GM21723 (cell line): ENCODE results near the gene CCL11.

Experiments used
- ATAC-seq: cut with Tn5 transposase; IDR thresholded peaks from one replicate; pipeline ENCODE4 v1.9.1; 2021; ENCODE audit warnings: mild to moderate bottlenecking, moderate library complexity; ENCODE audit not compliant: unreplicated experiment

The CCL11 gene

GRCh38 chr17:34285286-34285792, at the start of gene CCL11:
TSS of gene CCL11 (plus strand) at chr17:34285742. CDS start at chr17:34285809, 67 bp downstream.
- no peak for ATAC-seq

GRCh38 chr17:34236281-34236892, 49.2 kb upstream of the CCL11 start:
- no peak for ATAC-seq

DNA sequence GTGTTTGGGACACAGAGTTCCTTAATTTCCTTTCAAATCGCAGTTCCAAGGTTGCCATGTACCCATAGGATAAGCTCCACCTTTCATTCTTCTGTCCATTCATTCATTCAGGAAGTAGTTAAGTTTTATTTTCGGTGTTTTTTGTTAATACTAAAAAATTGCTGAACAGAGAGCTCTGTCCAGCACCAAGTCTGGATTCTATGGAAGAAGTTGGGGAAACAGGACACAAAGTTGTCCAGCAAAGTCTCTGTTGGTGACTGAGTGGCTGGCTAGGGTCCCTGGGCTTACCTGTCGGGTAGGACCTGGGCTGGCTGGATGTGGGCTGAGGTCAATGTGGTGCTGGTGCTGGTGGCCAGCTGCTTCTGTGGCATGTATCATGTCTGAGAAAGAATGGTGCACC, 48.1 kb upstream of the CCL11 start:
- ATAC-seq, result no peak

DNA sequence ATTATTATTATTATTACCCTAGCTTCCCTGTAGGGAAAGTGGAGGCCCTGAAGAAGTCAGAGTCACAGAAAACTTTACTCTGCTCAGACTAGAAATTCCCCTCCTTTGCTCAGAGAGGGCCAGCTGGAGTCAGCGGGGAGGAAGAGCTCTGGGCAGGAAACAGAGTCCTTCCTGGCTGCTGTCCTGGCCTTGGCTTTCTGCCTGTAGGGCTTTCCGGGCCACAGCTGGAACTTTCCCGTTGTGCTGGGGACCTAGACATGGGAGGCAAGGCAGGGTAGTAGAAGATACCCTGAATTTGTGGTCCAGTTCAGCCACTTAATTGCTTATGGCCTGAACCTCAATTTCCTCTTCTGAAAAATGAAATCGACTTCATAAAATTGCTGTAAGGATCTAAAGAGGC, 44.5 kb upstream of the CCL11 start:
- ATAC-seq, result no peak

DNA sequence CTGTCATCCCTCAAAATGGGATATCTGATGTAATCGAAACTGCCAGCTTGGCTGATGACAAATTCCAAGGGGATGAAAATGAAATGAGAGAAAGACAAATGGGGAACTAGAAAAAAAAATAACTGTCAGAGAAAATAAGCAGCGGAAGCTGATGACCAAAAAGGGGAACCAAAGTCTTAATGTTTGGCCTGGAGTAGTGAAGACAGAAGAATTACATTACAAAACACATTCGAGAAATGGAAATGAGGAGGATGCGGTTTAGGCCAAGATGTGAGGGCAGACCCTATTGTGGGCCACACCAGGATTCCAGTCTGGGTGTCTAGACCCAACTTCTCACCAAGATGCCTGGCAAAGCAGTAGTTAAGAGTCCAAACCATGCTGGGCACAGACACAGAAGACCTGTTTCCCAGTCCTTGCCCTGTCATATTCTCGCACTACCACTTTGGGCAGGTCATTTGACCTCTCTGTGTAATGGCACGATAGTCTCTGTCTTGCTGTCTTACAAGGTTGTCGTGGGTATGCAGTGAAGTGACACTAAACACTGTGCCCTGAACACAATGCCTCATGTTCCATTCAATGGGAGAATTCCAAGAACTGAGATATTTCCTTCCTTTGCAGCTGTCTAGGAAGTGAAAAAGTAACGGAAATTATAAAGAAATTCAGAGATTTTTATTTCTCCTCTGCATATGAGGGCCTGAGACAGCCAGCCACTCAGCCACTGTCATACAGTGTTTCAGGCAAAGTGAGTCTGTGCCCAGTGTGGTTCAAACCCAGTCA, 42.8 kb upstream of the CCL11 start:
- ATAC-seq, result no peak

DNA sequence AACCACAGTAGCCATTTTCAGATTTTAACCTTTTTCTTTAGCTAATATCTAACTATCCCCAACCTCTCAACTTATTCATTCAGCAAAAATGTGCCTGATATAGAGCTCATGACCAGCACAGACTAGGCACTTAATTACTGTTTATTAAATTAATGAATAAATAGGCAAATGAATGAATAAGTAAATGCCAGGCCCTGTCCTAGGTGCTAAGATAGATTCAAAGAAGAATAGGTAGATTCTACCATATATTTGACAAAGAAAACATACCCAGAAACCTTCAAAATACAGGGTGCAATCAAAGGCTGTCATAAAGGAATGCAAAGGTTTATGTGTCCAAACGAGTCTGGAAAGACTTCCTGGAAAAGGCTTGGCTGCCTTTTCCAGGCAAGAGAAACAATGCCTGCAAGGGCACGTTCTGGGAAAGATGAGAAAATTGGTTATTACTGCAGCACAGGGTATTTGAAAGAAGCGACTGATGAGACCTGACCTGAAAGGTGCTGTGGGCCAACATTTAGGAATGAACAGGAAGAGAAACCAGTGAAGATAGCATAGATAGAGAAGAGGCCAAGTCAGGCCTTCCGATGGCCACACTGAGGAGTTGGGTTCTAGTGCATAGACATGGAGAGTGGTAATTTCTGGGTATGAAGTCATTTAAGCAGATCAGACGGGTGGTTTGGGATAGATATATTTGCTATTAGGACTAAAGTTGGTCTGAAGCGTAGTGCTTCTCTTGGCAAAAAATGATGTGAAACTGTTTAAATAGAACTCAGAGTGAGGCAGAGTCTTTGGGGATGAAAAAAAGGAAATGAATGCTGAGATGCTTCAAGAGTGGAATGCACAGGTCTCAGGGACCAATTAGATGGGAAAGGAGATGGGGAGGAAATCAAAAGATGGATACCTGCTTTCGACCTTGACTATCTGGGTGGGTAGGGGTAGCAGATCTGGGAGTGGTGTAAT, 41.9 kb upstream of the CCL11 start:
- no peak for ATAC-seq

DNA sequence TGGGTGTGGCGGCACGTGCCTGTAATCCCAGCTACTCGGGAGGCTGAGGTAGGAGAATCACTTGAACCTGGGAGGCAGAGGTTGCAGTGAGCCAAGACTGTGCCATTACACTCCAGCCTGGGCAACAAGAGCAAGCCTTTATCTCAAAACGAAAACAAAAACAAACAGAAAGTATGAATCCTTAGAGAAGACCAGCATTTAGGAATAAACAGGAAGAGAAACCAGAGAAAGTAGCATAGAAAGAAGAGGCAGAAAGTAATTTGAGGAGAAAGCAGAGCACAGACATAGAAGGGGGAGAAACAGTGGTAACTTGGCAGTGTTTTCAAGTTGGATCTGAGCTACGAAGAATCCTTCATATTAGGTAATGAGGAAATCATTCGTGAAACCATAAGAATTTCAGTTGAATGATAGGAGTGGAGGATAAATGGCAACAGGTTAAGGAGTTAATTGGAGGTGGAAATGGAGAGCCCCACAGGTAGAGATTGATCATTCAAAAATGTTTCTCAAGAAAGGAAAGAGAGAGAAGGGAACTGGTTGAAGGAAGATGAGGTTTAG, 40.1 kb upstream of the CCL11 start:
- no peak for ATAC-seq

DNA sequence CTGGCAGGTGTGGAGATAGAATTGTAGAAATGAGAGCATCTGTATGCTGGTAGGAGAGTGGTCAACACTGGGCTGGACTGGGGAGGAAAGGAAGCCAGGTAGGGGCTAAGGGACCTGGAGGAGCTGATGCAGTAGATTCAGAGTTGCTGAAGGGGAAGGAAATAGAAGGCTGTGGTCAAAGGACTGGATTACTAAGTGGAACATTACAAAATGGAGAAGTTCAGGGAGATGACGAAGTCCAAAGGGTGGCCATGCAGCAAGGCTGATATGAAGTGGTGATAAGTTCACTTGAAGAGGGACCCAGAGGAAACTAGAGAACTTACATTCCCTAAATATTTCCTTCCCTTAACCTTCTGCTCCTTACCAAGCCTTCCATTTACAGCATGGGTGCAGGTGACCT, 39.1 kb upstream of the CCL11 start:
- no peak for ATAC-seq

- no peak for ATAC-seq
Observed at GRCh38 chr17:34246881-34247280, 38.7 kb upstream of the CCL11 start.

GRCh38 chr17:34248511-34249024, 37.0 kb upstream of the CCL11 start:
- no peak for ATAC-seq

- no peak for ATAC-seq
Observed at GRCh38 chr17:34249061-34249460, 36.5 kb upstream of the CCL11 start.

DNA sequence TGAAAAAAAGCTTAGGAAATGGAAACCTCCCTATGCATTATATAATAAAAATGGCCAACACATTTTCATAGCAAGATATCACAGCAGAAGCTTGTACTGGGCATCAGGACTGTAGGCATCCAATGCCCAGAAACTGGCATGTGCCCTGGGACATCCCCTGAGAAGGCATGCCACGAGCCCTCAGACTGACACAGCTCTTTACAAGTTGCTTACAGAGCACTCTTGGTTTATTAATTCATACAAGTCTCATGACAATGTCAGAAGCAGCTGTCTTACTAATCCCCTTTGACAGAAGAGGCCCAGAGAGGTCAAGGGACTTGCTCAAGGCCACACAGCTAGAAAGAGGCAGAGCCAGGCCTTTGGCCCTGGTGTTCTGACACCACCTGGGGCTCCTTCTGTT, 36.1 kb upstream of the CCL11 start:
- ATAC-seq, result no peak

DNA sequence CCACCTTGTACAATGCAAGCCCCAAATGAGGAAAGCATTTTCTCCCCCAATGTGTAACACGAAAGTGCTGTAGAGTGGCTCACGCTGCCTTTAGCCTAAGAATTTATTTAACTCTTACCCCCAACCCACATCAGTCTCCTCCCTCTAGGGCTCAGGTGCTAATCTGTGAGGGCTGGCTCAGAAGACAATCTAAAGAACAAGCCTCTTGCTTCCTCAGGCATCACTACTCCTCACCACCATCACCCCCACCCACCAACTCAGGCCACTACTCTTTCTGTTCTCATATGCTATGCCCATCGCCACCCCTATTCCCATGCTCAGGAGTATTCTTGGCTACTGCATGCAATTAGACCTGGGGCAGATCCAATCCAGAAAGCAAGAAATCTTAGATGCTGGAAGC, 34.4 kb upstream of the CCL11 start:
- ATAC-seq, result no peak

GRCh38 chr17:34252095-34252443, 33.5 kb upstream of the CCL11 start:
- ATAC-seq, result no peak

GRCh38 chr17:34252444-34253138, 33.0 kb upstream of the CCL11 start:
- no peak for ATAC-seq

GRCh38 chr17:34253139-34253525, 32.4 kb upstream of the CCL11 start:
- ATAC-seq, result no peak

GRCh38 chr17:34254146-34254545, 31.4 kb upstream of the CCL11 start:
- ATAC-seq, result no peak

DNA sequence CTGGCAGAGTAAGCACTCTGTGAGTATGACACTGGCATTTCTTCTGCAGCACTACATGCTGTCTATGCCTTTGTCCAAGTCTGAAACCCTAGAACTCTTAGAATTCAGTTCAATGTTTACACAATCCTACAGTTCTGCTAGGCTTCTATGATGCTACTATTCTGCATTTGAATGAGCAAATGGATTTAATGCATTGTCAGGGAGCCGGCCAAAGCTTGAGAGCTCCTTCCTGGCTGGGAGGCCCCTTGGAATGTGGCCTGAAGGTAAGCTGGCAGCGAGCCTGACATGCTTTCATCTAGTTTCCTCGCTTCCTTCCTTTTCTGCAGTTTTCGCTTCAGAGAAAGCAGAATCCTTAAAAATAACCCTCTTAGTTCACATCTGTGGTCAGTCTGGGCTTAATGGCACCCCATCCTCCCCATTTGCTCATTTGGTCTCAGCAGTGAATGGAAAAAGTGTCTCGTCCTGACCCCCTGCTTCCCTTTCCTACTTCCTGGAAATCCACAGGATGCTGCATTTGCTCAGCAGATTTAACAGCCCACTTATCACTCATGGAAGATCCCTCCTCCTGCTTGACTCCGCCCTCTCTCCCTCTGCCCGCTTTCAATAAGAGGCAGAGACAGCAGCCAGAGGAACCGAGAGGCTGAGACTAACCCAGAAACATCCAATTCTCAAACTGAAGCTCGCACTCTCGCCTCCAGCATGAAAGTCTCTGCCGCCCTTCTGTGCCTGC, 30.7 kb upstream of the CCL11 start, which contains the start of gene CCL2:
Gene CCL2, plus strand, starts transcription at position 635 of the 730 bp plus-strand sequence. Its CDS starts 65 bp downstream, at position 700.
- no peak for ATAC-seq

GRCh38 chr17:34255381-34255732, 30.2 kb upstream of the CCL11 start:
- no peak for ATAC-seq

- no peak for ATAC-seq
Observed at GRCh38 chr17:34255841-34256240, 29.7 kb upstream of the CCL11 start.
